ENCODE results near the gene C8A.

Gene C8A

GRCh38 chr1:56825436-56825835 lies 29.2 kb upstream of the C8A start:
- Histone ChIP-seq H3K4me3 (no peak overlapping the region), H3K36me3 (replicated peaks) (no peaks in the 10 kb centered on the region), H3K27me3 (ENCODE audit: low read depth) (peaks cover 8% of the 10 kb centered on the region; the same call in 1 of the 2 replicates), H3K9me3 (no peaks in the 10 kb centered on the region), H3K4me1 (no peaks in the 10 kb centered on the region)
- no peak for DNase-seq (ENCODE audit: low spot score in 2 of 2)
- in situ Hi-C loops (cut with MboI; ENCODE audit: low sequenced_read_pairs): loop anchor here (25.0 kb wide), 1 partner anchor 1187 kb away; no protein-coding TSS in a partner anchor

- DNase-seq (ENCODE audit: low spot score in 2 of 2): no peak
- in situ Hi-C loops (cut with MboI; ENCODE audit: low sequenced_read_pairs): loop anchor here (25.0 kb wide), 1 partner anchor 1185 kb away; no protein-coding TSS in a partner anchor
Measured at GRCh38 chr1:56827711-56828110, 26.9 kb upstream of the C8A start.

GRCh38 chr1:56830052-56830451 lies 24.5 kb upstream of the C8A start:
- H3K4me1 ChIP-seq: no peaks in the 10 kb centered on the region

More at GRCh38 chr1:56827711-56828110, 26.9 kb upstream of the C8A start:
- Histone ChIP-seq H3K36me3 (replicated peaks) (no peaks in the 10 kb centered on the region), H3K27me3 (ENCODE audit: low read depth) (0 out of 2 replicates have a peak, but pooled peaks cover 4% of the 10 kb centered on the region), H3K4me3 (no peak overlapping the region), H3K4me1 (no peaks in the 10 kb centered on the region), H3K9me3 (no peaks in the 10 kb centered on the region)

GRCh38 chr1:56831871-56832693 lies 22.5 kb upstream of the C8A start:
- in situ Hi-C loops (cut with MboI; ENCODE audit: low sequenced_read_pairs): loop anchor here (25.0 kb wide), 1 partner anchor 1180 kb away; no protein-coding TSS in a partner anchor
- DNase-seq (ENCODE audit: low spot score in 2 of 2): peak; percentile 56 to 73
- Histone ChIP-seq H3K9me3 (no peaks in the 10 kb centered on the region), H3K36me3 (replicated peaks) (no peaks in the 10 kb centered on the region), H3K4me3 (no peak overlapping the region), H3K27me3 (ENCODE audit: low read depth) (no peaks in the 10 kb centered on the region), H3K4me1 (no peaks in the 10 kb centered on the region)

More at GRCh38 chr1:56830052-56830451, 24.5 kb upstream of the C8A start:
- Histone ChIP-seq H3K4me3 (no peak overlapping the region), H3K36me3 (replicated peaks) (no peaks in the 10 kb centered on the region), H3K27me3 (ENCODE audit: low read depth) (no peaks in the 10 kb centered on the region), H3K9me3 (no peaks in the 10 kb centered on the region)
- in situ Hi-C loops (cut with MboI; ENCODE audit: low sequenced_read_pairs): loop anchor here (25.0 kb wide), 1 partner anchor 1182 kb away; no protein-coding TSS in a partner anchor
- DNase-seq (ENCODE audit: low spot score in 2 of 2): no peak

- Histone ChIP-seq H3K27me3 (ENCODE audit: low read depth) (no peaks in the 10 kb centered on the region), H3K4me1 (no peaks in the 10 kb centered on the region), H3K4me3 (no peak overlapping the region), H3K9me3 (no peaks in the 10 kb centered on the region), H3K36me3 (replicated peaks) (no peaks in the 10 kb centered on the region)
- in situ Hi-C loops (cut with MboI; ENCODE audit: low sequenced_read_pairs): loop anchor here (25.0 kb wide), 1 partner anchor 1179 kb away; no protein-coding TSS in a partner anchor
- DNase-seq (ENCODE audit: low spot score in 2 of 2): no peak
Measured at GRCh38 chr1:56833088-56833487, 21.5 kb upstream of the C8A start.

GRCh38 chr1:56834137-56834900 lies 20.3 kb upstream of the C8A start:
- no peak for DNase-seq (ENCODE audit: low spot score in 2 of 2)
- H3K4me1 ChIP-seq: no peaks in the 10 kb centered on the region
- in situ Hi-C loops (cut with MboI; ENCODE audit: low sequenced_read_pairs): loop anchor here (25.0 kb wide), 1 partner anchor 1178 kb away; no protein-coding TSS in a partner anchor
- no peak overlapping the region for H3K4me3 ChIP-seq
- H3K9me3 ChIP-seq: no peaks in the 10 kb centered on the region
- H3K36me3 ChIP-seq (replicated peaks): no peaks in the 10 kb centered on the region
- H3K27me3 ChIP-seq (ENCODE audit: low read depth): no peaks in the 10 kb centered on the region

- DNase-seq (ENCODE audit: low spot score in 2 of 2): no peak
- no peaks in the 10 kb centered on the region for H3K27me3 ChIP-seq (ENCODE audit: low read depth)
- in situ Hi-C loops (cut with MboI; ENCODE audit: low sequenced_read_pairs): loop anchor here (25.0 kb wide), 1 partner anchor 1177 kb away; no protein-coding TSS in a partner anchor
Measured at GRCh38 chr1:56835657-56836056, 18.9 kb upstream of the C8A start.

GRCh38 chr1:56836359-56836758 lies 18.2 kb upstream of the C8A start:
- H3K27me3 ChIP-seq (ENCODE audit: low read depth): no peaks in the 10 kb centered on the region
- in situ Hi-C loops (cut with MboI; ENCODE audit: low sequenced_read_pairs): loop anchor here (25.0 kb wide), 1 partner anchor 1176 kb away; no protein-coding TSS in a partner anchor
- no peak for DNase-seq (ENCODE audit: low spot score in 2 of 2)

More at GRCh38 chr1:56835657-56836056, 18.9 kb upstream of the C8A start:
- no peaks in the 10 kb centered on the region for H3K9me3 ChIP-seq
- no peaks in the 10 kb centered on the region for H3K36me3 ChIP-seq (replicated peaks)
- no peaks in the 10 kb centered on the region for H3K4me1 ChIP-seq
- H3K4me3 ChIP-seq: no peak overlapping the region

GRCh38 chr1:56837244-56837939 lies 17.2 kb upstream of the C8A start:
- no peak for DNase-seq (ENCODE audit: low spot score in 2 of 2)
- in situ Hi-C loops (cut with MboI; ENCODE audit: low sequenced_read_pairs): loop anchor here (25.0 kb wide), 1 partner anchor 1175 kb away; no protein-coding TSS in a partner anchor
- Histone ChIP-seq H3K4me1 (no peaks in the 10 kb centered on the region), H3K27me3 (ENCODE audit: low read depth) (no peaks in the 10 kb centered on the region), H3K36me3 (replicated peaks) (no peaks in the 10 kb centered on the region), H3K9me3 (no peaks in the 10 kb centered on the region), H3K4me3 (no peak overlapping the region)

More at GRCh38 chr1:56836359-56836758, 18.2 kb upstream of the C8A start:
- Histone ChIP-seq H3K36me3 (replicated peaks) (no peaks in the 10 kb centered on the region), H3K4me3 (no peak overlapping the region), H3K9me3 (no peaks in the 10 kb centered on the region), H3K4me1 (no peaks in the 10 kb centered on the region)

GRCh38 chr1:56838759-56839158 lies 15.8 kb upstream of the C8A start:
- Histone ChIP-seq H3K9me3 (no peaks in the 10 kb centered on the region), H3K27me3 (ENCODE audit: low read depth) (no peaks in the 10 kb centered on the region), H3K4me3 (no peak overlapping the region), H3K4me1 (no peaks in the 10 kb centered on the region), H3K36me3 (replicated peaks) (no peaks in the 10 kb centered on the region)
- in situ Hi-C loops (cut with MboI; ENCODE audit: low sequenced_read_pairs): loop anchor here (25.0 kb wide), 1 partner anchor 1174 kb away; no protein-coding TSS in a partner anchor
- DNase-seq (ENCODE audit: low spot score in 2 of 2): no peak

GRCh38 chr1:56843544-56843943 lies 11.1 kb upstream of the C8A start:
- no peaks in the 10 kb centered on the region for H3K9me3 ChIP-seq
- in situ Hi-C loops (cut with MboI; ENCODE audit: low sequenced_read_pairs): loop anchor here (25.0 kb wide), 1 partner anchor 1169 kb away; no protein-coding TSS in a partner anchor

GRCh38 chr1:56844545-56845136 lies 10.0 kb upstream of the C8A start:
- Histone ChIP-seq H3K4me1 (no peaks in the 10 kb centered on the region), H3K4me3 (no peak overlapping the region), H3K9me3 (no peaks in the 10 kb centered on the region), H3K27me3 (ENCODE audit: low read depth) (no peaks in the 10 kb centered on the region), H3K36me3 (replicated peaks) (no peaks in the 10 kb centered on the region)
- no peak for DNase-seq (ENCODE audit: low spot score in 2 of 2)
- in situ Hi-C loops (cut with MboI; ENCODE audit: low sequenced_read_pairs): loop anchor here (25.0 kb wide), 1 partner anchor 1168 kb away; no protein-coding TSS in a partner anchor

More at GRCh38 chr1:56843544-56843943, 11.1 kb upstream of the C8A start:
- Histone ChIP-seq H3K4me1 (no peaks in the 10 kb centered on the region), H3K27me3 (ENCODE audit: low read depth) (no peaks in the 10 kb centered on the region), H3K36me3 (replicated peaks) (no peaks in the 10 kb centered on the region), H3K4me3 (no peak overlapping the region)
- DNase-seq (ENCODE audit: low spot score in 2 of 2): no peak

Data from HAP-1 (cell line).